ENCODE measurements around the gene SMAD6. TPM values are rescaled to one million over a fixed set of nuclear protein-coding genes. Genes with fewer than 3 reads are reported as not detected.

SMAD6 gene
- total RNA-seq, 8 experiments from 2014 or later = 1.2 to 43.3 (median 3.9) TPM

GRCh38 chr15:66708389-66708788 lies 6.4 kb downstream of the SMAD6 start:
- Histone ChIP-seq H3K4me3 (no peak overlapping the region), H3K4me1 (replicated peaks in 1 of 2) (peaks cover 13 to 33% of the 10 kb centered on the region in 2 donors), H3K27ac (no peak overlapping the region)
- no peak for ATAC-seq (replicated peaks in 6 of 8)
- in situ Hi-C loops (cut with MboI; ENCODE audit: low pct_unique_long_range_greater_than_20kb in 2 of 9, low sequenced_read_pairs in 9 of 9, unreplicated experiment in 9 of 9) = no loop called here
- 81 to 100% (median 94%) methylated on average over 1 to 7 of the region's 7 CpGs; no CpG with 5 or more reads in 2 of the 10 experiments for WGBS, 10 experiments

DNA sequence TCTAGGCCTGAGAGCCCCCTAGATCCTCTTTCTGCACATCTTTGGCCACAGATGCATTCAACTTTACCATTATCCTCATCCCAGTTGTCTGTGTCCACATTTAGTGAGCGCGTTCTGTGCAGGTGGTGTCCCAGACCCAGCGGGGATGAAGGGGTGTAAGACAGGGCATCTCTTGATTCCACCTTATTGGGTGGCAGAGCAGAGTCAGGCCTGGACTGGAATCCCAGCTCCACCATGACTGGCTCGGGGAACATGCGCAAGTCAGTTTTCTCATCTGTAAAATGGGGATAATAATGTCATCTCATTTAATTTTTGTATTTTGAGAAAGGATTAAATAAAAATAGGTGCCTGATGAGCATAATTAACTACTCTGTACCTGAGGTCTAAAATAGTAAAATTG lies 7.8 kb downstream of the SMAD6 start:
- Histone ChIP-seq H3K4me3 (no peak overlapping the region), H3K4me1 (replicated peaks in 1 of 2) (peaks cover 13 to 42% of the 10 kb centered on the region in 2 donors), H3K27ac (no peak overlapping the region)
- in situ Hi-C loops (cut with MboI; ENCODE audit: low pct_unique_long_range_greater_than_20kb in 2 of 9, low sequenced_read_pairs in 9 of 9, unreplicated experiment in 9 of 9) = no loop called here
- WGBS, 10 experiments = 88 to 100% (median 97%) methylated on average over 1 to 5 of the region's 5 CpGs; no CpG with 5 or more reads in 3 of the 10 experiments
- ATAC-seq (replicated peaks in 6 of 8) = no peak

- Histone ChIP-seq H3K4me3 (no peak overlapping the region), H3K4me1 (replicated peaks in 1 of 2) (peaks cover 13 to 51% of the 10 kb centered on the region in 2 donors), H3K27ac (no peak overlapping the region)
- 0 to 86% (median 67%) methylated on average over 1 to 2 of the region's 2 CpGs; no CpG with 5 or more reads in 3 of the 10 experiments for WGBS, 10 experiments
- no peak for ATAC-seq (replicated peaks in 6 of 8)
- in situ Hi-C loops (cut with MboI; ENCODE audit: low pct_unique_long_range_greater_than_20kb in 2 of 9, low sequenced_read_pairs in 9 of 9, unreplicated experiment in 9 of 9) = no loop called here
Measured at GRCh38 chr15:66711260-66711659, 9.2 kb downstream of the SMAD6 start.

- peak in 5 of 8 experiments; percentile 32 to 59 (median 45) for ATAC-seq (replicated peaks in 6 of 8)
- peaks cover 13 to 51% of the 10 kb centered on the region in 2 donors for H3K4me1 ChIP-seq (replicated peaks in 1 of 2)
- in situ Hi-C loops (cut with MboI; ENCODE audit: low pct_unique_long_range_greater_than_20kb in 2 of 9, low sequenced_read_pairs in 9 of 9, unreplicated experiment in 9 of 9) = no loop called here
Measured at GRCh38 chr15:66711862-66712261, 9.8 kb downstream of the SMAD6 start.

GRCh38 chr15:66713843-66714508 lies 11.9 kb downstream of the SMAD6 start:
- ATAC-seq (replicated peaks in 6 of 8) = no peak
- in situ Hi-C loops (cut with MboI; ENCODE audit: low pct_unique_long_range_greater_than_20kb in 2 of 9, low sequenced_read_pairs in 9 of 9, unreplicated experiment in 9 of 9) = no loop called here
- 75 to 88% (median 79%) methylated on average over 3 to 6 of the region's 8 CpGs; no CpG with 5 or more reads in 1 of the 10 experiments for WGBS, 10 experiments
- Histone ChIP-seq H3K4me1 (replicated peaks in 1 of 2) (peaks cover 8 to 43% of the 10 kb centered on the region in 2 donors), H3K4me3 (no peak overlapping the region), H3K27ac (no peak overlapping the region)

More at GRCh38 chr15:66711862-66712261, 9.8 kb downstream of the SMAD6 start:
- H3K27ac ChIP-seq = no peak overlapping the region
- 5 to 67% (median 37%) methylated on average over 2 to 5 of the region's 5 CpGs; no CpG with 5 or more reads in 6 of the 10 experiments for WGBS, 10 experiments
- H3K4me3 ChIP-seq = no peak overlapping the region

- in situ Hi-C loops (cut with MboI; ENCODE audit: low pct_unique_long_range_greater_than_20kb in 2 of 9, low sequenced_read_pairs in 9 of 9, unreplicated experiment in 9 of 9) = no loop called here
- 28 to 86% (median 64%) methylated on average over 1 to 6 of the region's 6 CpGs for WGBS, 10 experiments
- Histone ChIP-seq H3K27ac (no peak overlapping the region), H3K4me1 (replicated peaks in 1 of 2) (peaks cover 8 to 43% of the 10 kb centered on the region in 2 donors), H3K4me3 (no peak overlapping the region)
- ATAC-seq (replicated peaks in 6 of 8) = peak in 1 of 8 experiments; percentile 24
Measured at GRCh38 chr15:66714543-66714981, 12.5 kb downstream of the SMAD6 start.

GRCh38 chr15:66715181-66715624 lies 13.2 kb downstream of the SMAD6 start:
- Histone ChIP-seq H3K27ac (no peak overlapping the region), H3K4me3 (no peak overlapping the region), H3K4me1 (replicated peaks in 1 of 2) (peaks cover 8 to 43% of the 10 kb centered on the region in 2 donors)
- 17 to 86% (median 36%) methylated on average over 1 to 6 of the region's 6 CpGs; no CpG with 5 or more reads in 2 of the 10 experiments for WGBS, 10 experiments
- ATAC-seq (replicated peaks in 6 of 8) = no peak
- in situ Hi-C loops (cut with MboI; ENCODE audit: low pct_unique_long_range_greater_than_20kb in 2 of 9, low sequenced_read_pairs in 9 of 9, unreplicated experiment in 9 of 9) = no loop called here

DNA sequence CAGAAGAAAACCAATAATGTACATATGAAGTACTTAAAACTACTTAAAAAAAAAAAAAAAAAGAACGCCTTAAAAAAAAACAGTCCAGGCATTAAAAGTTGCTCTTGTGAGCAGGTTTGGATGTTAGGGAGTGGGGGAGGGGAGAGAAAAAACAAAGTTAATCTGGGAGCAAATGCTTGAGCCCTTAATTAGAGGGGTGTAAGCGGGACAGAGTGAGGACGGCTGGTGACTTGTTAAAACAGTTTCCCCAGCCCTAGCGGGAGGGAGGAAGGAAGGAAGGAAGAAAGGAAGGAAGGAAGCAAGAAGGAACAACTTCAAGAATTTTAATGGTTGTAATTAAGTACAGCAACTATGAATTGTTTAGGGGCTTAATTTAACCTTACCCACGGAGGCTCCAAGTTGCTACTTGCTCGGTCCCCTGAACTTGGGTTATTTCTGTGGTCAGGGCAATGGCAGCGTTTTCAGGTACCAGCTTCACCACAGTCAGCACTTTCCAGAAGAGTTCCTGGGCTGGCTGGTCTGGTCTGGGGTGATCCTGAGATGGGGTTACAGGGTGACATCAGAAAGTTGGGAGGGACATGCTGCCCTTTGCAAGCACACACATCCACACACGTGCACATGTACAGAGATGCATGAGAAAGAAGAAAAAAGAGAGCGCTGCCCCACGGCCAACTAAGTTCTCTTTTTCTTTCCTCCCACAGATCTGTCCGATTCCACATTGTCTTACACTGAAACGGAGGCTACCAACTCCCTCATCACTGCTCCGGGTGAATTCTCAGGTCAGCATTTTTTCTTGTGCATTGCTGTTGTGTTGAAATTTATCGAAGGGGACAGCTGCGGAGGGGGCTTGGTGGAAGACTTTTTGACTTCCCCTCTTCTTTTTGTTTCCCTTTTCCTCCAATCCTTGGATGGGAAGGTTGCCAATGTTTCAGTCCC lies 14.0 kb downstream of the SMAD6 start:
- Histone ChIP-seq H3K4me3 (no peak overlapping the region), H3K27ac (no peak overlapping the region), H3K4me1 (replicated peaks in 1 of 2) (peaks cover 8 to 43% of the 10 kb centered on the region in 2 donors)
- ATAC-seq (replicated peaks in 6 of 8) = no peak
- WGBS, 10 experiments = 56 to 90% (median 76%) methylated on average over 3 to 11 of the region's 15 CpGs
- in situ Hi-C loops (cut with MboI; ENCODE audit: low pct_unique_long_range_greater_than_20kb in 2 of 9, low sequenced_read_pairs in 9 of 9, unreplicated experiment in 9 of 9) = no loop called here

DNA sequence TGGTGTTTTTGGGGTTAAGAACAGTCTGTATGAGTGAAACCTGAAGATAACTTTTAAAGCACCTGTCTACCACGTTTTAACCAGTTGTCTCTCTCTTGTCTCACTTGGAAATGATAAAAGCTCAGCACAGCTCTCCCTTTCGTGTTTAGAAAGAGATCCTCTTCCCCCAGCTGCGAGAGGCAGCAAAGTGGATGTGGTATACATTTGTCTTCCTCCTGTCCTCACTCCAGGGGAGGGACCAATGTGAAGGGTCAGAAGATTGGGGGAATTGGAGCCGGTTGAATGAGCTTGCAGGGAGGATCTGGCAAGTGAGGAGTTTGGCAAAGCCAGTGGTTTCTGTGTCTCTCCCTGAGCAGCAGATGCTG lies 14.6 kb downstream of the SMAD6 start:
- no peak overlapping the region for H3K4me3 ChIP-seq
- 40 to 100% (median 62%) methylated on average over 1 to 4 of the region's 4 CpGs; no CpG with 5 or more reads in 1 of the 10 experiments for WGBS, 10 experiments
- no peak overlapping the region for H3K27ac ChIP-seq
- in situ Hi-C loops (cut with MboI; ENCODE audit: low pct_unique_long_range_greater_than_20kb in 2 of 9, low sequenced_read_pairs in 9 of 9, unreplicated experiment in 9 of 9) = no loop called here
- ATAC-seq (replicated peaks in 6 of 8) = no peak
- peaks cover 7 to 39% of the 10 kb centered on the region in 2 donors for H3K4me1 ChIP-seq (replicated peaks in 1 of 2)

GRCh38 chr15:66718220-66718988 lies 16.4 kb downstream of the SMAD6 start:
- Histone ChIP-seq H3K27ac (no peak overlapping the region), H3K4me3 (no peak overlapping the region), H3K4me1 (replicated peaks in 1 of 2) (peaks cover 0 to 31% of the 10 kb centered on the region in 2 donors)
- WGBS, 10 experiments = 67 to 100% (median 92%) methylated on average over 1 to 6 of the region's 8 CpGs; no CpG with 5 or more reads in 2 of the 10 experiments
- no peak for ATAC-seq (replicated peaks in 6 of 8)
- in situ Hi-C loops (cut with MboI; ENCODE audit: low pct_unique_long_range_greater_than_20kb in 2 of 9, low sequenced_read_pairs in 9 of 9, unreplicated experiment in 9 of 9) = no loop called here

DNA sequence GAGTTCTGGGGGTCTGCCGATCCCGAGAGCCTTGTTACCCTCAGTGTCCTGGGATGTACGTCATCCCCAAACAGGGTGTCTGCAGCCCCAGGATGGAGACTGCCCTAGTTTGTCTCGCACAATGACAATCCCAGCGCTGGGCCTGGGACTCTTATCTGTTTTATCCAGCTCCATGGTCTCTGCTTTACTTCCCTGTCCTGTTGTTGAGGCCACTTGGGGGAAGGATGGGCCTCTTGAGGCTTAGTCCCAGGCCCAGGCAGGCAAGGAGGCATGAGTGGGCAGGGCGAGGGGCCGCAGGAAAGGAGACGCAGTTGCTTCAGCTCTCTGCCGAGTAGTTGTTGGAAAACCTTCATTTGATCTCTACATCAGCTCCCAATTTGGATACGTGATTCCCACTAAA lies 17.4 kb downstream of the SMAD6 start:
- H3K4me3 ChIP-seq = no peak overlapping the region
- WGBS, 10 experiments = 50 to 100% (median 90%) methylated on average over 1 to 3 of the region's 10 CpGs; no CpG with 5 or more reads in 4 of the 10 experiments
- in situ Hi-C loops (cut with MboI; ENCODE audit: low pct_unique_long_range_greater_than_20kb in 2 of 9, low sequenced_read_pairs in 9 of 9, unreplicated experiment in 9 of 9) = no loop called here
- no peak for ATAC-seq (replicated peaks in 6 of 8)
- no peak overlapping the region for H3K27ac ChIP-seq
- peaks cover 0 to 21% of the 10 kb centered on the region in 2 donors for H3K4me1 ChIP-seq (replicated peaks in 1 of 2)

- no peak overlapping the region for H3K4me3 ChIP-seq
- H3K27ac ChIP-seq = no peak overlapping the region
- in situ Hi-C loops (cut with MboI; ENCODE audit: low pct_unique_long_range_greater_than_20kb in 2 of 9, low sequenced_read_pairs in 9 of 9, unreplicated experiment in 9 of 9) = no loop called here
- peaks cover 0 to 13% of the 10 kb centered on the region in 2 donors for H3K4me1 ChIP-seq (replicated peaks in 1 of 2)
- WGBS, 10 experiments = 2 to 100% (median 67%) methylated on average over 1 to 5 of the region's 9 CpGs; no CpG with 5 or more reads in 1 of the 10 experiments
- ATAC-seq (replicated peaks in 6 of 8) = peak in 2 of 8 experiments; percentile 37 to 41
Measured at GRCh38 chr15:66720206-66721010, 18.4 kb downstream of the SMAD6 start.

All from motor neuron (in vitro differentiated cells).